ENCODE data around the gene FAHD1. TPM values are rescaled to one million over a fixed set of nuclear protein-coding genes. Genes with fewer than 3 reads are reported as not detected.
A peak's percentile ranks its signal among the peaks of the same experiment; 100 is the strongest.

FAHD1 gene
- total and polyA plus RNA-seq, 9 donors, result 11.0 to 22.1 (median 16.5) TPM

DNA sequence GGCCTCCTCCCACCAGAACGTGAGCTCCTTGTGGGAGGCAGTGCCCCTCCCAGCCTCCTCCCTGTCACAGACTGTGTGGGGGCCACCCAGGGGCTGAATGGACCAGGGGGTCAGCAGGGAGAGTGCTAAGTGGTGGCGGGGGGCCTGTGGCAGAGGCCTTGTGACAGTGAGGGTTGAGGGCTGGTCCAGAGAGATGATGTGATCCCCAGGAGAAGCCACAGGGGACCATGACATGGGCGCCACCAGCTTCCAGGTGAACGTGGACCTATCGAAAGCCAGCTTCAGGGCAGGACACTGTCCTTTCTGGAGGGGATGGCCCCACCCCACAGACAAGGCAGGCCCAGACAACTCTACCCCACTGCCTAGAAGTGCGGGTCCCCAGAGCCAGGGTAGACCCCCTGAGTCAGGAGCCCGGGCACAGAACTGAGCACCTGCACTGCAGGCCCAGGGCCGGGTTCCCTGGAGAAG, 47.7 kb upstream of the FAHD1 start:
- no peak overlapping the region for H3K4me3 ChIP-seq
- TF ChIP-seq, protein P1, sequence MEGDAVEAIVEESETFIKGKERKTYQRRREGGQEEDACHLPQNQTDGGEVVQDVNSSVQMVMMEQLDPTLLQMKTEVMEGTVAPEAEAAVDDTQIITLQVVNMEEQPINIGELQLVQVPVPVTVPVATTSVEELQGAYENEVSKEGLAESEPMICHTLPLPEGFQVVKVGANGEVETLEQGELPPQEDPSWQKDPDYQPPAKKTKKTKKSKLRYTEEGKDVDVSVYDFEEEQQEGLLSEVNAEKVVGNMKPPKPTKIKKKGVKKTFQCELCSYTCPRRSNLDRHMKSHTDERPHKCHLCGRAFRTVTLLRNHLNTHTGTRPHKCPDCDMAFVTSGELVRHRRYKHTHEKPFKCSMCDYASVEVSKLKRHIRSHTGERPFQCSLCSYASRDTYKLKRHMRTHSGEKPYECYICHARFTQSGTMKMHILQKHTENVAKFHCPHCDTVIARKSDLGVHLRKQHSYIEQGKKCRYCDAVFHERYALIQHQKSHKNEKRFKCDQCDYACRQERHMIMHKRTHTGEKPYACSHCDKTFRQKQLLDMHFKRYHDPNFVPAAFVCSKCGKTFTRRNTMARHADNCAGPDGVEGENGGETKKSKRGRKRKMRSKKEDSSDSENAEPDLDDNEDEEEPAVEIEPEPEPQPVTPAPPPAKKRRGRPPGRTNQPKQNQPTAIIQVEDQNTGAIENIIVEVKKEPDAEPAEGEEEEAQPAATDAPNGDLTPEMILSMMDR (IDR thresholded peaks at IDR 0.05), result no peak
- TF ChIP-seq EP300 (IDR thresholded peaks at IDR 0.05) (no peak), POLR2A (IDR thresholded peaks at IDR 0.05) (no peak)
- intact Hi-C loops (cut with DNase I), result no loop called here
- no peak overlapping the region for H3K27ac ChIP-seq
- no peaks in the 10 kb centered on the region for H3K36me3 ChIP-seq
- H3K4me1 ChIP-seq (ENCODE audit: insufficient read depth), result peaks cover 8% of the 10 kb centered on the region
- DNase-seq, result peak in 1 of 5 donors; percentile 33
- 72 to 81% (median 80%) methylated on average over 6 to 8 of the region's 8 CpGs for WGBS, 3 donors
- no peaks in the 10 kb centered on the region for H3K27me3 ChIP-seq
- no peaks in the 10 kb centered on the region for H3K9me3 ChIP-seq

DNA sequence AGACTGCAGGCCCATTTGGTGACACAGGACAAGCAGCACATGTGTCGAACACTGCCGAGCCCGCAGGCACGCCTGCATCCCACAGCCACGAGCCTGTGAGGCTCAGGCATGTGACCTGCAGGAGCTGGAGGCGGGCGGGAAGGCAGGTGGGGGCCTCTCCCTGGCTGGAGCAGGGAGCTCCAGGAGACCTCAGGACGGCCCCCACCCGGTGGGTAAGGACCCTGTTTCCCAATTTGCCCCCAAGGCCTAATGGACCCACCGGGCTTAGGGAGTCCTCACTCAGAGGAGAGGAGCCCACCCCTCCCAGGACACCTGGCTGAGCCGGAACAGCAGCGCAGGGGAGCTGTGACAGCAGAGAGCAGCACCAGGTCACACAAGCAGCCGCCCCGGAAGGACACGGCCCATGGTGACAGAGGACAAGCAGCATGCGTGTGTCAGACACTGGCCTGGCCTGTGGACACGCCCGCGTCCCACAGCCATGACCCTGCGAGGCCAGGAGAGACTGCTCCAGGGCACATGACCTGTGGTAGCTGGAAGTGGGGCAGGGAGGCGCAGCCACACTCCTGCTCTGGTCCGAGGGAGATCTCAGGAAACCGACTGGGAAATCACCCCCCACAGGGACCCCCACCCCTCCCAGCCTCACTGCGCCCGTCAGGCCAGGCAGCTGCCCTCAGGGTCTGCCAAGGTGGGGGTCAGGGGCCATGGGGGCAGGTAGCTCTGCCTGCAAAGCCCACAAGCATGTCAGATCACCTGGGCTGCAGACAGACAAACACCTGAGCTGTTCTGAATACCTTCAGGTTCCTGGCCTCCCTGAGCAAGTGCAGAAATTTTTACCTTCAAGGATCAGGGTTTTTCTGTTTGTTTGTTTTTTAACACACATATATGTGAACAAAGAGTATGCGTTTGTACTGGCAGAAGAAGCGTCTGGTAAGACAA, 47.0 kb upstream of the FAHD1 start:
- Histone ChIP-seq H3K4me3 (no peak overlapping the region), H3K36me3 (no peaks in the 10 kb centered on the region), H3K9me3 (no peaks in the 10 kb centered on the region), H3K4me1 (ENCODE audit: insufficient read depth) (peaks cover 8% of the 10 kb centered on the region), H3K27me3 (no peaks in the 10 kb centered on the region), H3K27ac (no peak overlapping the region)
- DNase-seq, result peak in 3 of 5 donors; percentile 27 to 47 (median 43)
- WGBS, 3 donors, result 73 to 77% (median 76%) methylated on average over 18 to 27 of the region's 27 CpGs
- TF ChIP-seq POLR2A (IDR thresholded peaks at IDR 0.05) (no peak), EP300 (IDR thresholded peaks at IDR 0.05) (no peak)
- TF ChIP-seq, protein P1 (IDR thresholded peaks at IDR 0.05), result no peak
- intact Hi-C loops (cut with DNase I), result no loop called here

DNA sequence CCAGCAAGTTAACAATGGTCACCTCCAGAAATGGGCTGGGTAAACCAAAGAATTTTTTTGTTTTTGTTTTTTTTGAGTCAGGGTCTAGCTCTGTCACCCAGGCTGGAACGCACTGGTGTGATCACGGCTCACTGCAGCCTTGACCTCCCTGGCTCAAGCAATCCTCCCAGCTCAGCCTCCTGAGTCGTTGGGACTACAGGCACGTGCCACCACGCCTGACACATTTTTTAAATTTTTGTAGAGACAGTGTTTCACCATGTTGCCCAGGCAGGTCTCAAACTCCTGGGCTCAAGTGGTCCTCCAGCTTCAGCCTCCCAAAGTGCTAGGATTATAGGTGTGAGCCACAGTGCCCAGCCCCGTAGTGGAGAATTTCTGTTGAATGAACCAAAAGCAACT, 46.3 kb upstream of the FAHD1 start:
- Histone ChIP-seq H3K36me3 (no peaks in the 10 kb centered on the region), H3K27ac (no peak overlapping the region), H3K4me1 (ENCODE audit: insufficient read depth) (peaks cover 8% of the 10 kb centered on the region), H3K4me3 (no peak overlapping the region), H3K9me3 (no peaks in the 10 kb centered on the region), H3K27me3 (no peaks in the 10 kb centered on the region)
- TF ChIP-seq, protein P1 (IDR thresholded peaks at IDR 0.05), result no peak
- TF ChIP-seq POLR2A (IDR thresholded peaks at IDR 0.05) (no peak), EP300 (IDR thresholded peaks at IDR 0.05) (no peak)
- DNase-seq, result no peak
- 43 to 55% (median 52%) methylated on average over 6 of the region's 6 CpGs for WGBS, 3 donors
- intact Hi-C loops (cut with DNase I), result no loop called here

DNA sequence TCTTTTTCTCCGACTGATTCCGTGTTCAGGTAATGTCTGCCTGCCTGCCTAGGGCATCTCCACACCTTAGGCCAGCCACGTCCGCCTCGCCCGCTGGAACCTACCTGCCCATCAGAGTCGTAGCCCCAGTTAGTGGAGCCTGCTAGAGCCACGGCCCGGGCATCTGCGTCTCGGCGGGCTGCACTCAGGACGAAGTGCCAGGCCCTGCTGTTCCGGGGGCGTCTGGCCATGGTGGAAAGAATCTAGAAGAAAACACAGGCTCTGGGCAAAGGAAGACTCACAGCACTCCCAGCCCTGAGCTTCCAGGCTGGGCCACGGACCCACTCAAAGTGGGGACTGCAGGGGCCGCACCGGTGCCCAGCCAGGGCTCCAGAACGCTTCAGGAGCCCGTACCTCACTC, 45.8 kb upstream of the FAHD1 start:
- WGBS, 3 donors, result 48 to 67% (median 52%) methylated on average over 20 of the region's 20 CpGs
- intact Hi-C loops (cut with DNase I), result no loop called here
- no peaks in the 10 kb centered on the region for H3K9me3 ChIP-seq
- peak overlapping the region; percentile 90 to 95 for H3K27ac ChIP-seq
- TF ChIP-seq EP300 (IDR thresholded peaks at IDR 0.05), result no peak
- no peak for TF ChIP-seq POLR2A (IDR thresholded peaks at IDR 0.05)
- TF ChIP-seq, protein P1 (IDR thresholded peaks at IDR 0.05), result no peak
- H3K4me3 ChIP-seq, result peak overlapping the region; percentile 78
- no peaks in the 10 kb centered on the region for H3K27me3 ChIP-seq
- DNase-seq, result peak in 3 of 5 donors; percentile 26 to 52 (median 41)
- peaks cover 8% of the 10 kb centered on the region for H3K4me1 ChIP-seq (ENCODE audit: insufficient read depth)
- no peaks in the 10 kb centered on the region for H3K36me3 ChIP-seq
